Measurements from ENCODE around the gene PEBP1. TPM values are rescaled to one million over a fixed set of nuclear protein-coding genes. Genes with fewer than 3 reads are reported as not detected.

PEBP1 gene
- total and polyA plus RNA-seq, 2 of the 4 experiments (the other 2 are of a cell fraction), result 129 to 161 TPM

GRCh38 chr12:118103601-118104382 lies 32.1 kb upstream of the PEBP1 start, which contains the start of gene VSIG10:
TSS of gene VSIG10 (minus strand) at chr12:118104011. CDS start at chr12:118103671, 340 bp downstream.
- H3K4ac ChIP-seq (ENCODE audit: low read depth, low read length), result peak within 1 kb of the TSS; percentile 73
- 0 out of 2 replicates have a peak, but pooled peaks cover 2% of the 10 kb centered on the region for H3K4me1 ChIP-seq (ENCODE audit: control insufficient read depth, insufficient read depth, low read length)
- H4K91ac ChIP-seq (ENCODE audit: insufficient read depth, low read depth, low read length), result peak within 1 kb of the TSS; percentile 2; the same call in 1 of the 2 replicates
- H3K9me1 ChIP-seq (ENCODE audit: insufficient read depth, low read length), result no peaks in the 10 kb centered on the region
- peak within 1 kb of the TSS; percentile 69 for H3K9ac ChIP-seq (ENCODE audit: low read depth, low read length)
- peak within 1 kb of the TSS; percentile 31 to 41; a peak in 2 of 4 replicates for H4K8ac ChIP-seq (ENCODE audit: low read depth in 2 of 2, low read length in 2 of 2)
- peak within 1 kb of the TSS; percentile 69 for H3K4me3 ChIP-seq (ENCODE audit: insufficient read depth, low read depth, low read length)
- POLR2A ChIA-PET (ENCODE audit: unreplicated experiment), result interaction anchor here (0.7 kb wide), 1 partner anchor 11 kb away, joined by 12 read pairs; no protein-coding TSS in a partner anchor
- no peak within 1 kb of the TSS for H2BK15ac ChIP-seq (ENCODE audit: low read depth, low read length)
- no peaks in the 10 kb centered on the region for H4K20me1 ChIP-seq (ENCODE audit: insufficient read depth, low read length)
- CTCF ChIA-PET, result interaction anchor here (0.6 to 1.7 kb wide), 3 partner anchors 18 to 1688 kb away, joined by 3 to 4 read pairs (median 4); no protein-coding TSS in a partner anchor
- 0% methylated on average over 29 of the region's 75 CpGs; no CpG with 5 or more reads in 1 of the 2 experiments for WGBS, 2 experiments (ENCODE audit: extremely low coverage in 2 of 2, insufficient read length in 1 of 2)
- intact Hi-C loops (cut with micrococcal nuclease) (loop anchor here (5.0 kb wide), 1 partner anchor 226 kb away; no protein-coding TSS in a partner anchor), dilution Hi-C loops (cut with HindIII; ENCODE audit: low sequenced_read_pairs, unreplicated experiment) (no loop called here), in situ Hi-C loops (cut with MboI; ENCODE audit: low sequenced_read_pairs) (no loop called here)
- ATAC-seq (ENCODE audit: low read depth) (peak; percentile 94), DNase-seq (peak; percentile 53)
- peak within 1 kb of the TSS; percentile 16 for H2BK120ac ChIP-seq (ENCODE audit: low read depth, low read length)
- no peak within 1 kb of the TSS for H2BK20ac ChIP-seq (ENCODE audit: low read depth, low read length)
- peak within 1 kb of the TSS; percentile 58 for H2AK9ac ChIP-seq (replicated peaks; ENCODE audit: low read depth, low read length, poor library complexity)
- peak within 1 kb of the TSS; percentile 43; the same call in 1 of the 2 replicates for H2AK5ac ChIP-seq (ENCODE audit: low read depth, low read length)
- 0 out of 2 replicates have a peak within 1 kb of the TSS, but pooled peaks have one; percentile 1 for H3K18ac ChIP-seq (ENCODE audit: low read depth, low read length)
- peaks cover 0 to 12% of the 10 kb centered on the region in 2 experiments; a peak in 1 of 4 replicates for H3K79me1 ChIP-seq (ENCODE audit: low read depth in 1 of 2, low read length in 2 of 2)
- H2BK5ac ChIP-seq (ENCODE audit: low read depth, low read length, poor library complexity, severe bottlenecking), result peak within 1 kb of the TSS; percentile 3
- H3K27me3 ChIP-seq (ENCODE audit: control insufficient read depth, insufficient read depth, low read length), result no peaks in the 10 kb centered on the region
- H3K14ac ChIP-seq (replicated peaks; ENCODE audit: low read depth, low read length), result peak within 1 kb of the TSS; percentile 50
- H2AFZ ChIP-seq (replicated peaks; ENCODE audit: low read length, poor library complexity), result peak within 1 kb of the TSS; percentile 98
- peak within 1 kb of the TSS; percentile 68 for H3K27ac ChIP-seq (ENCODE audit: insufficient read depth, low read length)
- H3K9me3 ChIP-seq (ENCODE audit: control insufficient read depth, insufficient read depth, low read length), result no peaks in the 10 kb centered on the region
- peak; percentile 28; the same call in 1 of the 2 replicates for TF ChIP-seq MAZ (IDR thresholded peaks at IDR 0.05; ENCODE audit: borderline replicate concordance, low read depth, low read length)
- no peak for TF ChIP-seq FOS (IDR thresholded peaks at IDR 0.05; ENCODE audit: low read depth, low read length)
- H3K23ac ChIP-seq (ENCODE audit: low read depth, low read length), result peak within 1 kb of the TSS; percentile 44
- no TSS peak for BruUV-seq (replicated peaks)
- H4K5ac ChIP-seq (ENCODE audit: low read depth, low read length), result no peak within 1 kb of the TSS
- H3K4me2 ChIP-seq (ENCODE audit: low read depth, low read length), result peak within 1 kb of the TSS; percentile 93
- peak within 1 kb of the TSS; percentile 36 for H3K56ac ChIP-seq (ENCODE audit: extremely low read depth, insufficient read depth, low read length)
- H3K36me3 ChIP-seq (ENCODE audit: control insufficient read depth, insufficient read depth, low read length), result no peaks in the 10 kb centered on the region

All from IMR-90 (cell line).